ENCODE results near the gene KRTAP10-12. TPM values are rescaled to one million over a fixed set of nuclear protein-coding genes. Genes with fewer than 3 reads are reported as not detected.

Gene KRTAP10-12
- polyA plus RNA-seq, 3 donors: not detected

DNA sequence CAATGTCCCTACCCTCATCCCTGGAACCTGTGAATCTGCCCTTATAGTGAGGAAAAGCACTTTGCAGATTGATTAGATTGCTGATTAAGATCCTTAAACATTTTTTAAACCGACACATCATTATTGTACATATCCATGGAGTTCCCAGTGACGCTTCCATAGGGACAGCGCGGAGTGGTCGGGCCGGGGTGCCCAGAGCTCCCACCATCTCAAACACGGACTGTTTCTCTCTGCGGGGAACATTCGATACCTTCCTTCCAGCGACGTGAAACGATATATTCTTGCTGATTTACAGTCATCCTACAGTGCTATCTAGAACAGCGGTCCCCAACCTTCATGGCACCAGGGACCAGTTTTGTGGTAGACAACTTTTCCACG, 4.0 kb downstream of the KRTAP10-12 start:
- H3K4me1 Mint-ChIP-seq: no peaks in the 10 kb centered on the region
- no peaks in the 10 kb centered on the region for H3K36me3 ChIP-seq (replicated peaks in 1 of 2; ENCODE audit: control insufficient read depth in 1 of 2, insufficient read depth in 2 of 2, low read length in 2 of 2)
- H3K4me3 ChIP-seq (replicated peaks in 1 of 3; ENCODE audit: low read depth in 2 of 3, low read length in 3 of 3): no peak overlapping the region
- H2AFZ ChIP-seq (ENCODE audit: insufficient read depth, low read depth, low read length, poor library complexity, severe bottlenecking): no peak overlapping the region
- H3K9ac ChIP-seq (ENCODE audit: insufficient read depth, low read length, poor library complexity, severe bottlenecking): no peak overlapping the region
- no peaks in the 10 kb centered on the region for H4K20me1 ChIP-seq (ENCODE audit: insufficient read depth, low read length)
- H3K36me3 Mint-ChIP-seq: peaks cover 0 to 4% of the 10 kb centered on the region in 2 donors
- H3K27me3 Mint-ChIP-seq (ENCODE audit: low read depth in 3 of 3): peaks cover 66 to 97% (median 71%) of the 10 kb centered on the region in 3 donors
- peak overlapping the region in 1 of 2 donors; percentile 39 for H3K4me3 Mint-ChIP-seq
- H3K27ac Mint-ChIP-seq: no peak overlapping the region
- H3K27me3 ChIP-seq (ENCODE audit: control insufficient read depth in 2 of 2, insufficient read depth in 2 of 2, low read length in 2 of 2): peaks cover 4 to 58% of the 10 kb centered on the region in 2 donors
- H3K9me3 Mint-ChIP-seq: peaks cover 5 to 19% (median 12%) of the 10 kb centered on the region in 7 donors
- no peak overlapping the region for H3K27ac ChIP-seq (ENCODE audit: low read depth in 1 of 2, low read length in 2 of 2)
- intact Hi-C loops (cut with micrococcal nuclease): no loop called here
- 93% methylated on average over 8 of the region's 14 CpGs for WGBS (ENCODE audit: insufficient coverage)
- H3K4me1 ChIP-seq (ENCODE audit: control insufficient read depth in 1 of 2, insufficient read depth in 2 of 2, low read length in 2 of 2): no peaks in the 10 kb centered on the region
- no peaks in the 10 kb centered on the region for H3K79me2 ChIP-seq (ENCODE audit: insufficient read depth, low read length)
- no peak for TF ChIP-seq CTCF (IDR thresholded peaks at IDR 0.05)
- DNase-seq: no peak
- no peak overlapping the region for H3K4me2 ChIP-seq (replicated peaks; ENCODE audit: extremely low read depth, low read length, poor library complexity, severe bottlenecking)
- H3K9me3 ChIP-seq (replicated peaks in 1 of 2; ENCODE audit: control insufficient read depth in 1 of 2, insufficient read depth in 1 of 2, low read length in 2 of 2): peaks cover 2 to 3% of the 10 kb centered on the region in 2 donors

DNA sequence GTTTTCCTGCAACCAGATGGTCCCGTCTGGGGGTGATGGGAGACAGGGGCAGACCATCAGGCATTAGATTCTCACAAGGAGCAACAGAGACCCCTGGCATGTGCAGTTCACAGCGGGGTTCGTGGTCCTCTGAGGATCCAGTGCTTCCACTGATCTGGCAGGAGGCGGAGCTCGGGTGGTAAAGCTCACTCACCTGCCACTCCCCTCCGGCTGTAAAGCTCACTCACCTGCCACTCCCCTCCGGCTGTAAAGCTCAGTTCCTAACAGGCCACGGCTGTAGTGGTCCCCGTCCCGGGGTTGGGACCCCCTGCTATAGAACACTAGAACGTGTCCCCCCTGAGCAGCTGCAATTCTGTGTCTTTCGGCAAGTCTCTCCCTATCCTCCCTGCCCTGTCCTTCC, 4.6 kb downstream of the KRTAP10-12 start:
- peaks cover 10 to 64% of the 10 kb centered on the region in 2 donors for H3K27me3 ChIP-seq (ENCODE audit: control insufficient read depth in 2 of 2, insufficient read depth in 2 of 2, low read length in 2 of 2)
- WGBS (ENCODE audit: insufficient coverage): 59% methylated on average over 12 of the region's 12 CpGs

More for the DNA sequence above, 4.6 kb downstream of the KRTAP10-12 start:
- no peak for DNase-seq
- intact Hi-C loops (cut with micrococcal nuclease): no loop called here
- H3K79me2 ChIP-seq (ENCODE audit: insufficient read depth, low read length): no peaks in the 10 kb centered on the region
- no peak overlapping the region for H2AFZ ChIP-seq (ENCODE audit: insufficient read depth, low read depth, low read length, poor library complexity, severe bottlenecking)
- no peak overlapping the region for H3K4me2 ChIP-seq (replicated peaks; ENCODE audit: extremely low read depth, low read length, poor library complexity, severe bottlenecking)
- H3K9ac ChIP-seq (ENCODE audit: insufficient read depth, low read length, poor library complexity, severe bottlenecking): no peak overlapping the region
- H3K36me3 ChIP-seq (replicated peaks in 1 of 2; ENCODE audit: control insufficient read depth in 1 of 2, insufficient read depth in 2 of 2, low read length in 2 of 2): no peaks in the 10 kb centered on the region
- H4K20me1 ChIP-seq (ENCODE audit: insufficient read depth, low read length): no peaks in the 10 kb centered on the region
- Mint-ChIP-seq H3K4me3 (peak overlapping the region in 1 of 2 donors; percentile 2), H3K36me3 (peaks cover 0 to 8% of the 10 kb centered on the region in 2 donors), H3K4me1 (no peaks in the 10 kb centered on the region), H3K27me3 (ENCODE audit: low read depth in 3 of 3) (peaks cover 69 to 97% (median 74%) of the 10 kb centered on the region in 3 donors), H3K9me3 (peaks cover 8 to 25% (median 17%) of the 10 kb centered on the region in 7 donors), H3K27ac (no peak overlapping the region)
- no peak overlapping the region for H3K27ac ChIP-seq (ENCODE audit: low read depth in 1 of 2, low read length in 2 of 2)
- H3K4me3 ChIP-seq (replicated peaks in 1 of 3; ENCODE audit: low read depth in 2 of 3, low read length in 3 of 3): no peak overlapping the region
- peaks cover 7 to 8% of the 10 kb centered on the region in 2 donors for H3K9me3 ChIP-seq (replicated peaks in 1 of 2; ENCODE audit: control insufficient read depth in 1 of 2, insufficient read depth in 1 of 2, low read length in 2 of 2)
- H3K4me1 ChIP-seq (ENCODE audit: control insufficient read depth in 1 of 2, insufficient read depth in 2 of 2, low read length in 2 of 2): no peaks in the 10 kb centered on the region
- no peak for TF ChIP-seq CTCF (IDR thresholded peaks at IDR 0.05)

All from CD14-positive monocyte (primary cell).